Liver (tissue), 9 donors: ENCODE results near the gene MR1. TPM values are rescaled to one million over a fixed set of nuclear protein-coding genes. Genes with fewer than 3 reads are reported as not detected.
A peak's percentile ranks its signal among the peaks of the same experiment; 100 is the strongest.

Experiments used
- DNase-seq: peaks from one replicate; pipeline ENCODE4 v3.0.0-alpha.2; 2017; ENCODE audit warnings: low spot score
- H3K27ac ChIP-seq, 2 donors: one replicate each; pipeline ENCODE4 v1.7.0; 2013; ENCODE audit warnings: inconsistent platforms in 2 of 2, low read length in 2 of 2, control low read depth in 1 of 2, low read depth in 1 of 2, mild to moderate bottlenecking in 1 of 2
- H3K27me3 ChIP-seq, 4 donors: one replicate each; pipeline versions ENCODE4 v1.6.1 to v1.7.0; 2013; ENCODE audit warnings: low read length in 3 of 4, inconsistent platforms in 1 of 4, mild to moderate bottlenecking in 1 of 4, moderate library complexity in 1 of 4; ENCODE audit not compliant: control insufficient read depth in 4 of 4, insufficient read depth in 4 of 4
- H3K36me3 ChIP-seq, 4 donors: one replicate each; pipeline versions ENCODE4 v1.6.1 to v1.7.0; 2013; ENCODE audit warnings: low read length in 3 of 4, mild to moderate bottlenecking in 3 of 4, low read depth in 1 of 4, moderate library complexity in 1 of 4; ENCODE audit not compliant: control insufficient read depth in 4 of 4, insufficient read depth in 3 of 4
- H3K4me1 ChIP-seq, 4 donors: one replicate each; pipeline versions ENCODE4 v1.6.1 to v1.7.0; 2013; ENCODE audit warnings: low read length in 3 of 4, mild to moderate bottlenecking in 3 of 4, moderate library complexity in 1 of 4; ENCODE audit not compliant: control insufficient read depth in 4 of 4, insufficient read depth in 4 of 4
- H3K4me3 ChIP-seq, 3 donors: one replicate each; pipeline versions ENCODE4 v1.6.1 to v1.7.0; 2013; ENCODE audit warnings: low read length in 3 of 3, control low read depth in 1 of 3, low read depth in 1 of 3, mild to moderate bottlenecking in 1 of 3
- H3K9ac ChIP-seq, 2 donors: one replicate each; pipeline ENCODE4 v1.7.0; 2013; ENCODE audit warnings: low read length in 2 of 2, mild to moderate bottlenecking in 2 of 2, moderate library complexity in 2 of 2, control low read depth in 1 of 2, low read depth in 1 of 2
- H3K9me3 ChIP-seq, 4 donors: one replicate each; pipeline versions ENCODE4 v1.6.1 to v1.7.0; 2013; ENCODE audit warnings: low read length in 3 of 4; ENCODE audit not compliant: control insufficient read depth in 4 of 4
- HNF4A ChIP-seq, 2 donors: conservative IDR thresholded peaks; 2 replicates each; pipeline ENCODE4 v1.6.1; 2016; ENCODE audit warnings: antibody characterized with exemption in 2 of 2, mild to moderate bottlenecking in 2 of 2
- HNF4G ChIP-seq: IDR thresholded peaks from 2 replicates; pipeline ENCODE4 v1.6.1; 2016; ENCODE audit warnings: antibody characterized with exemption
- JUND ChIP-seq, 2 donors: IDR thresholded peaks; 2 replicates each; pipeline ENCODE4 v1.6.1; 2016; ENCODE audit warnings: antibody characterized with exemption in 2 of 2
- RAD21 ChIP-seq, 2 donors: IDR thresholded peaks; 2 replicates each; pipeline ENCODE4 v1.6.1; 2016; ENCODE audit warnings: antibody characterized with exemption in 2 of 2, mild to moderate bottlenecking in 2 of 2
- RXRA ChIP-seq, 2 donors: IDR thresholded peaks; 2 replicates each; pipeline ENCODE4 v1.6.1; 2017 to 2018; ENCODE audit warnings: antibody characterized with exemption in 2 of 2, mild to moderate bottlenecking in 1 of 2
- SP1 ChIP-seq: IDR thresholded peaks from 2 replicates; pipeline ENCODE4 v1.6.1; 2018; ENCODE audit warnings: antibody characterized with exemption, mild to moderate bottlenecking
- YY1 ChIP-seq: IDR thresholded peaks from 2 replicates; pipeline ENCODE4 v1.6.1; 2016; ENCODE audit warnings: antibody characterized with exemption, mild to moderate bottlenecking
- WGBS: extraction: QIAGEN DNeasy Blood & Tissue Kit; methylation state at CpG from one replicate; pipeline ENCODE4 v1.1.7; 2013; 5-methylcytosine and 5-hydroxymethylcytosine counted together
- polyA plus RNA-seq, 2 donors: library from polyadenylated mRNA; stranded (reverse) in 1 of 2; unstranded in 1 of 2; fragments of 200-250 nt in 1 of 2; fragments of >200 nt in 1 of 2; fragmentation: Nextera tagmentation in 1 of 2; extraction: Ambion mirVana in 1 of 2; gene quantifications; one replicate each; pipeline versions ENCODE4 v1.2.1 to v1.2.3, GENCODE V29; 2013 to 2015
- total RNA-seq, 2 donors: library from RNA; depleted of rRNA; stranded (reverse); fragments of >200 nt; gene quantifications; one replicate each; pipeline ENCODE4 v1.2.3, GENCODE V29; 2014
- TF ChIP-seq, protein P1 (sequence below): IDR thresholded peaks from 2 replicates; pipeline ENCODE4 v1.6.1; 2016; ENCODE audit warnings: antibody characterized with exemption
- TF ChIP-seq, protein P2 (sequence below): fragments of 150-350 bp; IDR thresholded peaks from 2 replicates; pipeline ENCODE4 v1.5.1; 2017; ENCODE audit warnings: improper control_type of control experiment, low read depth, low read length; ENCODE audit not compliant: missing input control
- TF ChIP-seq, protein P3 (sequence below): IDR thresholded peaks from 2 replicates; pipeline ENCODE4 v1.6.1; 2016; ENCODE audit warnings: antibody characterized with exemption
- TF ChIP-seq, protein P4 (sequence below): IDR thresholded peaks from 2 replicates; pipeline ENCODE4 v1.6.1; 2016; ENCODE audit warnings: antibody characterized with exemption
- donor health status: healthy.
- donor health status: healthy.
- donor health status: healthy.
- donor health status: healthy.
- donor health status: healthy.

The MR1 gene
- total and polyA plus RNA-seq, 4 donors = 5.5 to 8.1 (median 6.1) TPM

DNA sequence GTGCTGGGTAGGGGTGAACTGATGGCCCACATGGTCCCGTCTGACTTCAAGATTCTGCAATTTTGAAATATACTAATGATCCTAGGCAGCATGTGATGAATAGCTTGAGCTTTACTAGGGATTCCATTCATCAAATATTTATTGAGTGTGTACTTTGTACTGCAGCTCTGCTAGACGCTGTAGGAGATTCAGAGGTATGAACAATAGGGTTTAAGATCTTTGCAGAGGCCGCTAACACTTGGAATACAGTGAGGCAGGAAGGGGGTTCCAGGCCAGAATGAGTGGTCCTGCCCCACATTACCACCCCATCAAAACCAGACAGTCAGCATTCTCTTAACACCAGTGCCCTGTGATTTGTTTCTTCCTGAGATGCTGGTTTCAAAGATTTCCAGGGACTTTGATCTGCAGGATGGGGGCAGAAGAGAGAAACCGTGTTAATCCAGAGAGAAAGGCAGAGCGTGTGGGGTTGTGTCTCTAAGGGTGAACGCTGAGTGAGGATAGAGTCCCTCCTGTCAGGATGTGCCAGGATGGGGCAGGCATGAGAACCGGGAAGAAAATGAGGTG, 74.6 kb downstream of the MR1 start:
- Histone ChIP-seq H3K4me1 (peaks cover 12 to 40% (median 30%) of the 10 kb centered on the region in 4 donors), H3K9ac (no peak overlapping the region), H3K9me3 (no peaks in the 10 kb centered on the region), H3K27me3 (no peaks in the 10 kb centered on the region), H3K4me3 (no peak overlapping the region), H3K36me3 (no peaks in the 10 kb centered on the region), H3K27ac (no peak overlapping the region)
- WGBS = 53% methylated on average over 7 of the region's 7 CpGs
- DNase-seq = no peak
- TF ChIP-seq, protein P1, sequence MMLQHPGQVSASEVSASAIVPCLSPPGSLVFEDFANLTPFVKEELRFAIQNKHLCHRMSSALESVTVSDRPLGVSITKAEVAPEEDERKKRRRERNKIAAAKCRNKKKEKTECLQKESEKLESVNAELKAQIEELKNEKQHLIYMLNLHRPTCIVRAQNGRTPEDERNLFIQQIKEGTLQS = no peak
- TF ChIP-seq RXRA (IDR thresholded peaks at IDR 0.05) (peak in 1 of 2 donors; percentile 21), SP1 (peak; percentile 59), HNF4G (peak; percentile 23), HNF4A (conservative IDR thresholded peaks at IDR 0.05) (peak; percentile 75 to 77)
- TF ChIP-seq, protein P2, sequence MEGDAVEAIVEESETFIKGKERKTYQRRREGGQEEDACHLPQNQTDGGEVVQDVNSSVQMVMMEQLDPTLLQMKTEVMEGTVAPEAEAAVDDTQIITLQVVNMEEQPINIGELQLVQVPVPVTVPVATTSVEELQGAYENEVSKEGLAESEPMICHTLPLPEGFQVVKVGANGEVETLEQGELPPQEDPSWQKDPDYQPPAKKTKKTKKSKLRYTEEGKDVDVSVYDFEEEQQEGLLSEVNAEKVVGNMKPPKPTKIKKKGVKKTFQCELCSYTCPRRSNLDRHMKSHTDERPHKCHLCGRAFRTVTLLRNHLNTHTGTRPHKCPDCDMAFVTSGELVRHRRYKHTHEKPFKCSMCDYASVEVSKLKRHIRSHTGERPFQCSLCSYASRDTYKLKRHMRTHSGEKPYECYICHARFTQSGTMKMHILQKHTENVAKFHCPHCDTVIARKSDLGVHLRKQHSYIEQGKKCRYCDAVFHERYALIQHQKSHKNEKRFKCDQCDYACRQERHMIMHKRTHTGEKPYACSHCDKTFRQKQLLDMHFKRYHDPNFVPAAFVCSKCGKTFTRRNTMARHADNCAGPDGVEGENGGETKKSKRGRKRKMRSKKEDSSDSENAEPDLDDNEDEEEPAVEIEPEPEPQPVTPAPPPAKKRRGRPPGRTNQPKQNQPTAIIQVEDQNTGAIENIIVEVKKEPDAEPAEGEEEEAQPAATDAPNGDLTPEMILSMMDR = no peak
- TF ChIP-seq, protein P3, sequence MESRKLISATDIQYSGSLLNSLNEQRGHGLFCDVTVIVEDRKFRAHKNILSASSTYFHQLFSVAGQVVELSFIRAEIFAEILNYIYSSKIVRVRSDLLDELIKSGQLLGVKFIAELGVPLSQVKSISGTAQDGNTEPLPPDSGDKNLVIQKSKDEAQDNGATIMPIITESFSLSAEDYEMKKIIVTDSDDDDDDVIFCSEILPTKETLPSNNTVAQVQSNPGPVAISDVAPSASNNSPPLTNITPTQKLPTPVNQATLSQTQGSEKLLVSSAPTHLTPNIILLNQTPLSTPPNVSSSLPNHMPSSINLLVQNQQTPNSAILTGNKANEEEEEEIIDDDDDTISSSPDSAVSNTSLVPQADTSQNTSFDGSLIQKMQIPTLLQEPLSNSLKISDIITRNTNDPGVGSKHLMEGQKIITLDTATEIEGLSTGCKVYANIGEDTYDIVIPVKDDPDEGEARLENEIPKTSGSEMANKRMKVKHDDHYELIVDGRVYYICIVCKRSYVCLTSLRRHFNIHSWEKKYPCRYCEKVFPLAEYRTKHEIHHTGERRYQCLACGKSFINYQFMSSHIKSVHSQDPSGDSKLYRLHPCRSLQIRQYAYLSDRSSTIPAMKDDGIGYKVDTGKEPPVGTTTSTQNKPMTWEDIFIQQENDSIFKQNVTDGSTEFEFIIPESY = no peak

DNA sequence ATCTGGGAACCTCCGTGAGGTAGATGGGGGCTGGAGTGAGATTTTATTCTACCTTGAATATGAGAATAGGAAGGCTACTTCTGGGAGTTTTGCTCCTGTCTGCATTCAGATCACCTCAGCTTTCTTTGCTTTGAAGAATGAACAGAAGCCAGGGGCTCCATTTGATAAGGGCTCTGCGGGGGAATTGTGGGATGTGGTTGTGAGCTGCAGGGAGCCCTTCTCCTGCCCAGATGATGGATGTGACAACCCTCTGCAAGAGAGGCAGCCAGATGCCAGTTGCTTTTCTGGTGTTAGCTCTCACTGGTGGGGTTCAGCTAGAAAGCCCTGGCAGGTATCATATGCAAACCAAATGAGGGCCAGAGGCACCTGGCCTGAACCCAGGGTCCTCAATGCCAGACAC, 76.2 kb downstream of the MR1 start:
- Histone ChIP-seq H3K27me3 (no peaks in the 10 kb centered on the region), H3K9ac (no peak overlapping the region), H3K27ac (no peak overlapping the region), H3K4me1 (peaks cover 13 to 34% (median 25%) of the 10 kb centered on the region in 4 donors), H3K36me3 (no peaks in the 10 kb centered on the region), H3K4me3 (no peak overlapping the region), H3K9me3 (no peaks in the 10 kb centered on the region)
- DNase-seq = no peak
- TF ChIP-seq RAD21 (IDR thresholded peaks at IDR 0.05) (no peak), YY1 (no peak), JUND (IDR thresholded peaks at IDR 0.05) (no peak)
- TF ChIP-seq, protein P4, sequence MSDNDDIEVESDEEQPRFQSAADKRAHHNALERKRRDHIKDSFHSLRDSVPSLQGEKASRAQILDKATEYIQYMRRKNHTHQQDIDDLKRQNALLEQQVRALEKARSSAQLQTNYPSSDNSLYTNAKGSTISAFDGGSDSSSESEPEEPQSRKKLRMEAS = no peak
- WGBS = 93% methylated on average over 2 of the region's 2 CpGs

Other genes starting within 250 kb of the MR1 start
- 1 to 10 TPM in 1 of 2 donors, under 1 TPM in 1; 0.50 to 1.1 TPM for gene KIAA1614, start 121.1 kb upstream of the MR1 start, total RNA-seq
- gene KIAA1614, start 121.1 kb upstream of the MR1 start, polyA plus RNA-seq = under 1 TPM; 0.21 to 0.29 TPM
- gene STX6, start 11.1 kb upstream of the MR1 start, total RNA-seq = 10 to 100 TPM in 1 of 2 donors, 1 to 10 TPM in 1; 6.3 to 11.1 TPM
- gene STX6, start 11.1 kb upstream of the MR1 start, polyA plus RNA-seq = 1 to 10 TPM; 1.6 to 2.2 TPM
- gene IER5, start 54.7 kb downstream of the MR1 start, total RNA-seq = 1 to 10 TPM; 2.9 to 8.4 TPM
- gene IER5, start 54.7 kb downstream of the MR1 start, polyA plus RNA-seq = 1 to 10 TPM in 1 of 2 donors, under 1 TPM in 1; 0.56 to 1.9 TPM